ENCODE results near the gene TMEM134.
A peak's percentile ranks its signal among the peaks of the same experiment; 100 is the strongest.
"Not testable (repeated sequence)": the region's sequence is repeated elsewhere in the genome, so short reads cannot be mapped to it uniquely, and the experiment has no call there.

Gene TMEM134

GRCh38 chr11:67485873-67486361 lies 16.9 kb upstream of the TMEM134 start:
- DNase-seq (ENCODE audit: low read depth) = not testable (repeated sequence)

GRCh38 chr11:67484847-67485311 lies 15.8 kb upstream of the TMEM134 start:
- DNase-seq (ENCODE audit: low read depth) = no peak

DNA sequence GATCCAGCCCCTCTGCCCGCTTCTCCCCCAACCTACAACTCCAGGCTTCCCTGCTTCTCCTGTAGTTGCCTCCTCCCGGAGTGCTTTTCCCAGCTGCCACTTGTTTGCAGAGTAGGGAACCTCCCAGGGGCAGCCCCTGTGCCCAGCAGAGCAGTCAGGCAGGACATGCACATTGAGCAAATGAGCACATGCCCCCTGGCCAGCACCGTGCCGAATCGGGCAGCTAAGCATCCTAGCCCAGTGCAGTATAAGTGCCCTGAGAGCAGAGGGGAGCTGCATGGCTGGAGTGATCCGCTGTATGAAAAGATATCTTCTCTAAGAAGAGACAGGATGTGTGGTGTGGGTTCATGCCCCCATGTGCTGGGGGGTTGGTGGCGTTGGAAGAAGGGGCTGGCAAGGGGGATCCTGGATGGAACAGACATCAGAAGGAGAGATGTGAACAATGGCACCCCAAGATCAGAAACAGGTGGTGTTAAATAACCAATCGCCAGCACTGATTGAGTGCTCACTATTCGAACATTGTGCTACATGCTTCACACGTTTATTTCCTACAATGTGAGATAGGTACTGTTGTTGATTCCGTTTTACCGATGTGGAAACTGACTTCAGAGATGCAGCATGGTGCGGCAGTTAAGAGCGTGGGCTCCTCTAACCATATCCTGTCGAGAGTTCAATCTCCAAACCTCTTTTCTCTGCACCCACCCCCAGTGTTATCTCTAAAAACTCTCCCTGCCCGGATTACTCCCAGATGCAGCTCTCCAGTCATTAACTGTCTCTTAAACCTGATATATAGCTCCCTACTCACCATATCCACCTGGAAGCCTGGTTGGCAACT lies 15.0 kb upstream of the TMEM134 start:
- no peak for DNase-seq (ENCODE audit: low read depth)

- DNase-seq (ENCODE audit: low read depth) = peak; percentile 98
Observed at GRCh38 chr11:67482827-67483798, 14.1 kb upstream of the TMEM134 start, which contains the start of gene AIP. Gene AIP (plus strand): TSS chr11:67483026. CDS start chr11:67483159, 133 bp downstream.

DNA sequence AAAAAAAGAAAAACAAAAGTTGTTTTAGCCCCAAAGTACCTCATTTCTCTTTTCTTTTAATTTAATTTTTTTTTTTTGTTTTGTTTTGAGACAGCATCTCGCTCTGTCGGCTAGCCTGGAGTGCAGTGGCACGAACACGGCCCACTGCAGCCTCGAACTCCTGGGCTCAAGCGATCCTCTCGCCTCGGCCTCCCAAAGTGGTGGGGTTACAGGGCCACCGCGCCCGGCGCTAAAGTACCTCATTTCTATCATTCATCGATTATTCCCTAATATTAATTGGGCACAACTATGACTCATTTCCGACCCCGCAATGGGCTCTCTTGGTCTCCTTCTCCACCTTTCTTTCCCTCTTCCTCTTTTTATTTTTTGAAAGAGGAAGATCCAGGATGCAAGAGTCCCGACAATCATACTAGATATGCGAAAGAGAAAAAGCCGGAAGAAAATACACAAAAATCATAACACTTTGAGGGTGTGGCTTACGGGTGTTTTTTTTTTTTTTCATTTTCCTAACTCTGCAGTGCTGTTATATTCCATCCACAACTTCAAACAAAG lies 13.3 kb upstream of the TMEM134 start:
- no peak for DNase-seq (ENCODE audit: low read depth)

GRCh38 chr11:67477344-67478050 lies 8.4 kb upstream of the TMEM134 start:
- DNase-seq (ENCODE audit: low read depth) = not testable (repeated sequence)

- not testable (repeated sequence) for DNase-seq (ENCODE audit: low read depth)
Observed at GRCh38 chr11:67476692-67477091, 7.6 kb upstream of the TMEM134 start.

- no peak for DNase-seq (ENCODE audit: low read depth)
Observed at GRCh38 chr11:67472882-67473281, 3.8 kb upstream of the TMEM134 start.

GRCh38 chr11:67470337-67471002 lies 1.4 kb upstream of the TMEM134 start:
- DNase-seq (ENCODE audit: low read depth) = no peak

- no peak for DNase-seq (ENCODE audit: low read depth)
Observed at GRCh38 chr11:67469508-67469811, 409 bp upstream of the TMEM134 start.

GRCh38 chr11:67468456-67468758 lies 644 bp downstream of the TMEM134 start:
- no peak for DNase-seq (ENCODE audit: low read depth)

DNA sequence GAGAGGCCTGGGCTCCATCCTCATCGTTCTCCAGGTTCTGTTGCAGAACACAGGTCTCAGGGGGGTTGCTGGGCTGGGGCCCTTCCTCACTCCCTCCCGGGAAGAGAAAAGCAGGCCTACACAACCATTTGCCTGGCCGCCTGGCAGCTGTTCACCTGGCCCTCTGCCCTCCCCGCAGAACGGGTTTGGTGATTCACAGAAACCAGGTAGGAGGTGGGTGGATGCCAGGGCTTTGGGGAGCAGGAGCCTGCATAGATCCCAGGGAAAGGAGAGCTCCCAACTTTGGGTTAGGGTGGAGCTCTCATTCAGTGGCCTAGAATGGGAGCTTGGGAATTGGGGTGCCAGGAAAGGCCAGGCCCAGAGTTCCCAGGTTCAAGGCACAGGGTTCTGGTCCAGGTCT lies 995 bp downstream of the TMEM134 start:
- DNase-seq (ENCODE audit: low read depth) = no peak

- DNase-seq (ENCODE audit: low read depth) = no peak
Observed at GRCh38 chr11:67466962-67467771, 1.9 kb downstream of the TMEM134 start.

DNA sequence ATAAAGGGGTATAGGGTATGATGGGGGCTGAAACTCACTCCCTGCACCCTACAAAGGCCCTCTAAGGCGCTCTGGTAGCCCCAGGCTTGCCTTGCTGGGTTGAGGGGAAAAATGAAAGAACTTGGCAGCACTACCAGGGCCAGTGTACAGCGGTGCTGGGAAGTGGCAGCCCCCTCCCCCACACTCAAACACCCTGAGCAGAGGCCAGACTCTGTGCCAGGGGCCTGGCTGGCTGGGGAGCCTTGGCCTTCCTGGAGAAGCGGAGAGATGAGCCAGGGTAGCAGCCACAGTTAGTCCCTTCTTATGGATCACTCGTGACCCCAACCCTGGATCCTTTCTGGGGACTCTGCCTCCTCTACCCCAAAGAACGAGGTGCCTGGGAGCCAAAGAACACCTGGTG lies 2.7 kb downstream of the TMEM134 start:
- no peak for DNase-seq (ENCODE audit: low read depth)

- peak; percentile 27 for DNase-seq (ENCODE audit: low read depth)
Observed at GRCh38 chr11:67465530-67465929, 3.5 kb downstream of the TMEM134 start.

- no peak for DNase-seq (ENCODE audit: low read depth)
Observed at GRCh38 chr11:67465189-67465510, 3.9 kb downstream of the TMEM134 start.

DNA sequence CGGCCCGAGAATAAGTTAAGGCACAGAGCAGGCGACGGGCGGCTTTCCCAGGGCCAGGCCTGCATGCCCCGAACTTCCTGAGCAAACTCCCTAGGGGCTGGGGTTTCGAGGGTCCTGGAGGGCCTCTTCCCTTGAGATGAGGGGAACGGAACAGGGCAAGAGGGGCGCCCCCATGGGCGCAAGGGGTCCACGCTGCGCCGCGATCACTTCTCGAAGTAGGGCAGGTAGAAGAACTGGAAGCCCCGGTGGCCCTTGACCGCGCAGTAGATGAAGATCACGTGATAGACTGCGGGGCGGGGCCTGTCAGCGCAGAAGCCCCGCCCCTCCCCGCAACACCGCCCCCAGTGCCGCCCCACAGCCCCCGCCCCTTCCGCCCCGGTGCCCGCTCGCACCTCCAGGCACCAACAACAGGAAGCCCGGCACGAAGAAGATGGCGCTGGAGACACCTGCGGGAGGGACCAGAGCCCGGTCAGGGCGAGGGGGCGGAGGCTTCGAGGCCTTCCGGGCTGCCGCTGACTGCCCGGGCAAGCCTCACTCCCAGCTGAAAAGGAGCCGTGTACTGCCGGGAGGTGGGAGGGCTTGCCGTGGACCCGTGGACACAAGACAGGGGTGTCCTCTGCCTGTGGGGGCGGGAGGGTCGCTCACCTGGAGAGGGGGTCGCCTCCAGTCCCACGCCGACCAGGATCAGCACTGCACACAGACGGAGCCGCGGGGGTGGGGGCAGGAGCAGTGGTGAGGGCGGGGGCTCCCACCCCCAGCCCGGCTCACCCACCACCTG lies 4.5 kb downstream of the TMEM134 start:
- DNase-seq (ENCODE audit: low read depth) = peak; percentile 73

DNA sequence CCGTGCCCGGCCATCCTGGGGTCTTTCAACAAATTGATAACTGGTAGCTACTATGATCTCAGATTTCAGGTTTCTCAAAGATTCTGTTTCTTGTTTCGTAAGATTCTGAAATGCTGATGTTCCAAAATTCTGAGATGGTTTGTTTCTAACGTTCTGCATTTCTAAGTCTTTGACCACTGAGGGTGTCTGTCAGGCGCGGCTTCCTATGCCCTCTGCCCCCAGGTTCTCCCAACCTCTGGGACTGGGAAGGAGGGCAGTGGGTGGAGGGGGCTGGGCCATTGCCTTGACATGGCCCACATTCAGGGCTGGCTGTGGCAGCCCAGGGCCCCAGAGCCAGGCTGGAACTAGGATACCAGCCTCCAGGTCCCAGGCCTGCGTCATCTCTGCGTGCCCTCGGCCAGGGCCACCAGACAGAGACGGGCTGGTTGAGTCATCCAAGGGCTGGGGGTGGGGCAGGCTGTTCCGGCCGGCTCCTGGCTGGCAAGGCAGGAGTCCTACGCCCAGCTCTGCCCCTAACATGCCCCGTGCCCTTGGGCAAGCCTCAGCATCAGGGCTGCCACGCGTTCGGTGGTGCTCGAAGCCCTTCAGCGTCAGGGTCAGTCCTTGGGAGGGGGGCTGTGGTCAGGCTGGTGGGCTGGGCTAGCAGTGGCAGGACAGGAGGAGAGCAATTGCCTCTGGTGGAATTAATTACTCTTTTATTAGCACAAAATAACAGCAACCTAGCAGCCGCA lies 5.2 kb downstream of the TMEM134 start:
- DNase-seq (ENCODE audit: low read depth) = peak; percentile 26

GRCh38 chr11:67463186-67463585 lies 5.9 kb downstream of the TMEM134 start:
- no peak for DNase-seq (ENCODE audit: low read depth)
